Activated naive CD4-positive, alpha-beta T cell (primary cell): ENCODE measurements around the gene PTPN14.

ENCODE experiments used
- DNase-seq, 4 experiments: peaks; one replicate each; lab custom pipeline; 2025; lab: John Stamatoyannopoulos, UW

The PTPN14 gene

GRCh38 chr1:214568328-214568727, 16.9 kb upstream of the PTPN14 start:
- no peak for DNase-seq

GRCh38 chr1:214567481-214567980, 16.1 kb upstream of the PTPN14 start:
- DNase-seq = no peak

- no peak for DNase-seq
Measured at GRCh38 chr1:214566158-214567104, 15.0 kb upstream of the PTPN14 start.

- no peak for DNase-seq
Measured at GRCh38 chr1:214565310-214565709, 13.9 kb upstream of the PTPN14 start.

- no peak for DNase-seq
Measured at GRCh38 chr1:214563881-214564280, 12.5 kb upstream of the PTPN14 start.

GRCh38 chr1:214557952-214558735, 6.7 kb upstream of the PTPN14 start:
- no peak for DNase-seq

- DNase-seq = no peak
Measured at GRCh38 chr1:214553142-214553710, 1.8 kb upstream of the PTPN14 start.

- no peak for DNase-seq
Measured at GRCh38 chr1:214552174-214552608, 789 bp upstream of the PTPN14 start.

GRCh38 chr1:214550857-214551435, 456 bp downstream of the PTPN14 start:
- no peak for DNase-seq

- DNase-seq = no peak
Measured at GRCh38 chr1:214550013-214550856, 1.2 kb downstream of the PTPN14 start.

GRCh38 chr1:214549604-214550003, 1.8 kb downstream of the PTPN14 start:
- DNase-seq = no peak

GRCh38 chr1:214548988-214549387, 2.4 kb downstream of the PTPN14 start:
- DNase-seq = no peak

GRCh38 chr1:214548271-214548670, 3.1 kb downstream of the PTPN14 start:
- no peak for DNase-seq

GRCh38 chr1:214547747-214548146, 3.7 kb downstream of the PTPN14 start:
- DNase-seq = no peak

- DNase-seq = no peak
Measured at GRCh38 chr1:214546886-214547641, 4.3 kb downstream of the PTPN14 start.

GRCh38 chr1:214546084-214546483, 5.3 kb downstream of the PTPN14 start:
- DNase-seq = no peak

GRCh38 chr1:214545293-214545692, 6.1 kb downstream of the PTPN14 start:
- DNase-seq = no peak

- DNase-seq = no peak
Measured at GRCh38 chr1:214544791-214545190, 6.6 kb downstream of the PTPN14 start.

- no peak for DNase-seq
Measured at GRCh38 chr1:214542275-214543199, 8.9 kb downstream of the PTPN14 start.
